Nucleus accumbens (tissue), 56 donors: ENCODE data around the gene TUT4.
A peak's percentile ranks its signal among the peaks of the same experiment; 100 is the strongest.
"Not testable (repeated sequence)": the region's sequence is repeated elsewhere in the genome, so short reads cannot be mapped to it uniquely, and the experiment has no call there.

ENCODE experiments used
- DNase-seq, 56 donors: peaks; one replicate each; lab custom pipeline; 2025; lab: John Stamatoyannopoulos, UW

Gene TUT4

GRCh38 chr1:52552505-52553361 lies at the start of gene TUT4:
TSS of gene TUT4 (minus strand) at chr1:52553092. CDS start at chr1:52526280, 26,812 bp downstream.
- peak in 55 of 56 donors; percentile 47 to 95 (median 81) for DNase-seq

GRCh38 chr1:52601991-52602855 lies 49.3 kb upstream of the TUT4 start, which contains the start of gene GPX7:
TSS of gene GPX7 (plus strand) at chr1:52602371. CDS start at chr1:52602410, 39 bp downstream.
- peak in 44 of 56 donors; percentile 5 to 68 (median 26) for DNase-seq

- DNase-seq: peak in 1 of 56 donors; percentile 33
Measured at GRCh38 chr1:52601519-52601918, 48.6 kb upstream of the TUT4 start.

- DNase-seq: no peak
Measured at GRCh38 chr1:52600533-52601179, 47.8 kb upstream of the TUT4 start.

GRCh38 chr1:52599236-52599635 lies 46.3 kb upstream of the TUT4 start:
- DNase-seq: no peak

- no peak for DNase-seq
Measured at GRCh38 chr1:52598729-52599128, 45.8 kb upstream of the TUT4 start.

- DNase-seq: no peak
Measured at GRCh38 chr1:52597912-52598311, 45.0 kb upstream of the TUT4 start.

- DNase-seq: no peak
Measured at GRCh38 chr1:52595061-52595460, 42.2 kb upstream of the TUT4 start.

- DNase-seq: no peak
Measured at GRCh38 chr1:52593495-52593894, 40.6 kb upstream of the TUT4 start.

GRCh38 chr1:52592637-52593323 lies 39.9 kb upstream of the TUT4 start:
- no peak for DNase-seq

- no peak for DNase-seq
Measured at GRCh38 chr1:52590266-52590665, 37.4 kb upstream of the TUT4 start.

GRCh38 chr1:52588535-52588934 lies 35.6 kb upstream of the TUT4 start:
- no peak for DNase-seq

- DNase-seq: no peak
Measured at GRCh38 chr1:52588027-52588426, 35.1 kb upstream of the TUT4 start.

- DNase-seq: no peak
Measured at GRCh38 chr1:52585474-52585873, 32.6 kb upstream of the TUT4 start.

GRCh38 chr1:52582116-52582696 lies 29.3 kb upstream of the TUT4 start:
- DNase-seq: no peak

- DNase-seq: no peak
Measured at GRCh38 chr1:52580283-52580682, 27.4 kb upstream of the TUT4 start.

GRCh38 chr1:52579415-52579814 lies 26.5 kb upstream of the TUT4 start:
- DNase-seq: no peak

- DNase-seq: not testable (repeated sequence)
Measured at GRCh38 chr1:52578066-52578465, 25.2 kb upstream of the TUT4 start.

GRCh38 chr1:52576074-52576473 lies 23.2 kb upstream of the TUT4 start:
- no peak for DNase-seq

GRCh38 chr1:52574594-52574993 lies 21.7 kb upstream of the TUT4 start:
- DNase-seq: no peak
